Tibial nerve (tissue), 4 donors: ENCODE data around the gene PLAAT3.

Experiments used
- CTCF ChIP-seq, 5 experiments: fragments of 200-600 bp in 3 of 5; fragments of 450-650 bp in 2 of 5; sonication (generic) in 3 of 5; IDR thresholded peaks; one replicate each; pipeline ENCODE4 v1.5.1; 2016 to 2019; ENCODE audit warnings: antibody characterized with exemption in 5 of 5, mild to moderate bottlenecking in 3 of 5, moderate library complexity in 2 of 5
- EP300 ChIP-seq, 2 donors: sonication (generic); formaldehyde crosslinking; IDR thresholded peaks; one replicate each; pipeline ENCODE4 v1.6.1; 2017; ENCODE audit warnings: antibody characterized with exemption in 2 of 2, mild to moderate bottlenecking in 1 of 2
- POLR2A ChIP-seq, 2 donors: fragments of 450-650 bp; IDR thresholded peaks; one replicate each; pipeline ENCODE4 v1.6.1; 2017; ENCODE audit warnings: antibody characterized with exemption in 2 of 2, mild to moderate bottlenecking in 2 of 2, moderate library complexity in 2 of 2

- TF ChIP-seq CTCF (IDR thresholded peaks at IDR 0.05): no peak
- TF ChIP-seq POLR2A (IDR thresholded peaks at IDR 0.05): no peak
- TF ChIP-seq EP300 (IDR thresholded peaks at IDR 0.05): no peak
These were observed 40.1 kb downstream of the PLAAT3 start for GRCh38 chr11:63573881-63574855.
